Kidney epithelial cell (primary cell): ENCODE data around the gene TMBIM1. TPM values are rescaled to one million over a fixed set of nuclear protein-coding genes. Genes with fewer than 3 reads are reported as not detected.

Experiments
- DNase-seq: peaks from one replicate; pipeline ENCODE4 v3.0.0-alpha.2; 2010; ENCODE audit warnings: low read depth
- H3K27me3 ChIP-seq: 2 replicates; pipeline ENCODE4 v1.6.0; 2011; ENCODE audit warnings: low read length; ENCODE audit not compliant: control insufficient read depth, insufficient read depth
- H3K36me3 ChIP-seq: 2 replicates; pipeline ENCODE4 v1.5.1; 2011; ENCODE audit warnings: low read length; ENCODE audit not compliant: control insufficient read depth, insufficient read depth
- H3K4me3 ChIP-seq: 2 replicates; pipeline ENCODE4 v1.5.1; 2011; ENCODE audit warnings: low read depth, mild to moderate bottlenecking, control low read depth, low read length
- CTCF ChIP-seq: IDR thresholded peaks from 2 replicates; pipeline ENCODE4 v1.5.1; 2011; ENCODE audit warnings: mild to moderate bottlenecking, moderate library complexity, low read length, control low read depth, inconsistent platforms; ENCODE audit not compliant: insufficient read depth, poor library complexity, severe bottlenecking
- total RNA-seq: library from RNA; depleted of rRNA; stranded (reverse); fragments of >200 nt; gene quantifications from 2 replicates; pipeline ENCODE4 v1.2.3, GENCODE V29; 2015

TMBIM1 gene
- total RNA-seq, 1 donor from 2014 or later: 155 TPM

GRCh38 chr2:218262631-218263586 lies 29.4 kb downstream of the TMBIM1 start:
- Histone ChIP-seq H3K36me3 (no peaks in the 10 kb centered on the region), H3K27me3 (no peaks in the 10 kb centered on the region), H3K4me3 (no peak overlapping the region)
- TF ChIP-seq CTCF: no peak
- no peak for DNase-seq

GRCh38 chr2:218262237-218262600 lies 30.1 kb downstream of the TMBIM1 start:
- Histone ChIP-seq H3K36me3 (no peaks in the 10 kb centered on the region), H3K4me3 (no peak overlapping the region), H3K27me3 (no peaks in the 10 kb centered on the region)
- no peak for DNase-seq
- TF ChIP-seq CTCF: no peak

- H3K27me3 ChIP-seq: no peaks in the 10 kb centered on the region
- H3K4me3 ChIP-seq: no peak overlapping the region
- H3K36me3 ChIP-seq: no peaks in the 10 kb centered on the region
- DNase-seq: no peak
- no peak for TF ChIP-seq CTCF
Observed at GRCh38 chr2:218261423-218262236, 30.7 kb downstream of the TMBIM1 start.

- no peak within 1 kb of the TSS for H3K4me3 ChIP-seq
- no peak for DNase-seq
- peak; percentile 15 for TF ChIP-seq CTCF
- H3K36me3 ChIP-seq: no peaks in the 10 kb centered on the region
- no peaks in the 10 kb centered on the region for H3K27me3 ChIP-seq
Observed at GRCh38 chr2:218260742-218261422, 31.4 kb downstream of the TMBIM1 start, which contains the start of gene GPBAR1. TSS of gene GPBAR1 (plus strand) at chr2:218261015. CDS start at chr2:218262725, 1,710 bp downstream.

- Histone ChIP-seq H3K27me3 (no peaks in the 10 kb centered on the region), H3K36me3 (no peaks in the 10 kb centered on the region), H3K4me3 (no peak overlapping the region)
- no peak for DNase-seq
- no peak for TF ChIP-seq CTCF
Observed at GRCh38 chr2:218260166-218260565, 32.1 kb downstream of the TMBIM1 start.
